Gastrocnemius medialis (tissue), 4 donors: ENCODE results near the gene ABHD17A.

Experiments used
- CTCF ChIP-seq, 5 experiments: fragments of 450-650 bp in 3 of 5; fragments of 200-600 bp in 2 of 5; sonication (generic) in 2 of 5; IDR thresholded peaks in 4 of 5; conservative IDR thresholded peaks in 1 of 5; 1 replicate in 4 of 5; 2 replicates in 1 of 5; pipeline ENCODE4 v1.5.1; 2016 to 2019; ENCODE audit warnings: antibody characterized with exemption in 5 of 5, mild to moderate bottlenecking in 3 of 5, moderate library complexity in 3 of 5
- POLR2A ChIP-seq, 2 donors: fragments of 450-650 bp; IDR thresholded peaks; one replicate each; pipeline ENCODE4 v1.6.1; 2017; ENCODE audit warnings: antibody characterized with exemption in 2 of 2, mild to moderate bottlenecking in 2 of 2, moderate library complexity in 2 of 2

- TF ChIP-seq POLR2A (IDR thresholded peaks at IDR 0.05) (no peak), CTCF (IDR thresholded peaks at IDR 0.05 in 4 of 5, conservative IDR thresholded peaks at IDR 0.05 in 1 of 5) (no peak)
Observed at GRCh38 chr19:1906985-1907562, 21.8 kb upstream of the ABHD17A start.
